ENCODE measurements around the gene GLYAT.

GRCh38 chr11:58770627-58771457, 39.1 kb upstream of the GLYAT start:
- TF ChIP-seq CHD2 (IDR thresholded peaks at IDR 0.05; ENCODE audit: low read length), result no peak
- no peak for TF ChIP-seq CTCF (IDR thresholded peaks at IDR 0.05; ENCODE audit: control extremely low read depth in 1 of 3, insufficient read depth in 1 of 3, low read depth in 1 of 3, low read length in 3 of 3)
- no peak for TF ChIP-seq RFX5 (IDR thresholded peaks at IDR 0.05; ENCODE audit: borderline replicate concordance, low read depth, low read length)
- TF ChIP-seq EZH2 (IDR thresholded peaks at IDR 0.05; ENCODE audit: low read depth, low read length, severe bottlenecking), result no peak
- TF ChIP-seq EGR1 (IDR thresholded peaks at IDR 0.05; ENCODE audit: borderline replicate concordance, low read depth, low read length), result no peak
- TF ChIP-seq CEBPB (IDR thresholded peaks at IDR 0.05; ENCODE audit: low read depth, low read length), result no peak
- no peak for TF ChIP-seq SP1 (IDR thresholded peaks at IDR 0.05; ENCODE audit: low read depth, low read length)
- no peak for TF ChIP-seq TBP (IDR thresholded peaks at IDR 0.05; ENCODE audit: low read depth, low read length)
- TF ChIP-seq SP2 (IDR thresholded peaks at IDR 0.05; ENCODE audit: low read length), result no peak
- no peak for TF ChIP-seq JUN (IDR thresholded peaks at IDR 0.05; ENCODE audit: low read depth, low read length)
- no peak for TF ChIP-seq SIRT6 (IDR thresholded peaks at IDR 0.05; ENCODE audit: low read length)
- no peak for TF ChIP-seq TAF1 (IDR thresholded peaks at IDR 0.05; ENCODE audit: low read depth, low read length)
- TF ChIP-seq POLR2A (IDR thresholded peaks at IDR 0.05; ENCODE audit: control extremely low read depth in 1 of 2, low read depth in 2 of 2, low read length in 2 of 2), result no peak

All from H1 (cell line).